Esophagus squamous epithelium (tissue), 5 donors: Measurements from ENCODE around the gene SHOC2. TPM values are rescaled to one million over a fixed set of nuclear protein-coding genes. Genes with fewer than 3 reads are reported as not detected.

Source experiments
- DNase-seq: peaks from one replicate; lab custom pipeline; 2025; lab: John Stamatoyannopoulos, UW
- H3K27ac ChIP-seq, 4 donors: fragments of 200-600 bp; sonication (generic); one replicate each; pipeline ENCODE4 v1.5.1; 2016 to 2019; ENCODE audit warnings: mild to moderate bottlenecking in 1 of 4
- H3K27me3 ChIP-seq, 4 donors: fragments of 200-600 bp; sonication (generic); 1 replicate in 3 of 4; 2 replicates in 1 of 4; pipeline versions ENCODE4 v1.5.1 to v1.6.0; 2017 to 2021; ENCODE audit warnings: antibody characterized with exemption in 1 of 4
- H3K36me3 ChIP-seq, 3 donors: fragments of 200-600 bp; sonication (generic); one replicate each; pipeline ENCODE4 v1.5.1; 2016 to 2019
- H3K4me1 ChIP-seq, 3 donors: fragments of 200-600 bp; sonication (generic); one replicate each; pipeline ENCODE4 v1.5.1; 2017 to 2019
- H3K4me3 ChIP-seq, 4 donors: fragments of 200-600 bp; sonication (generic); 1 replicate in 3 of 4; 2 replicates in 1 of 4; pipeline ENCODE4 v1.5.1; 2016 to 2019; ENCODE audit warnings: mild to moderate bottlenecking in 2 of 4, moderate library complexity in 1 of 4
- H3K9me3 ChIP-seq, 3 donors: fragments of 200-600 bp; sonication (generic); one replicate each; pipeline ENCODE4 v1.5.1; 2016 to 2019
- CTCF ChIP-seq, 6 experiments: fragments of 450-650 bp in 4 of 6; fragments of 200-600 bp in 2 of 6; sonication (generic) in 2 of 6; IDR thresholded peaks; one replicate each; pipeline ENCODE4 v1.5.1; 2016 to 2019; ENCODE audit warnings: antibody characterized with exemption in 6 of 6, mild to moderate bottlenecking in 4 of 6, moderate library complexity in 4 of 6
- POLR2A ChIP-seq, 4 donors: fragments of 450-650 bp; IDR thresholded peaks; one replicate each; pipeline ENCODE4 v1.6.1; 2017; ENCODE audit warnings: antibody characterized with exemption in 4 of 4, mild to moderate bottlenecking in 4 of 4, moderate library complexity in 3 of 4
- WGBS, 2 donors: methylation state at CpG; one replicate each; pipeline ENCODE4 v1.1.5; 2018; 5-methylcytosine and 5-hydroxymethylcytosine counted together
- intact Hi-C: fragments of 100-400 bp; cut with DNase I; formaldehyde crosslinking; loops from one replicate; pipeline ENCODE4 v1.15.0; 2022
- total RNA-seq, 4 donors: library from RNA; depleted of rRNA; stranded (reverse); fragments of >200 nt; gene quantifications; one replicate each; pipeline ENCODE4 v1.1.0, GENCODE V29; 2016
- donor health status: DM: yes; HTN: yes; CAD: no.

The SHOC2 gene
- total RNA-seq, 4 donors from 2014 or later = 24.8 to 59.5 (median 43.0) TPM

- no peak for DNase-seq
- Histone ChIP-seq H3K4me3 (no peak overlapping the region), H3K9me3 (no peaks in the 10 kb centered on the region), H3K36me3 (peaks cover 0 to 13% (median 0%) of the 10 kb centered on the region in 3 donors), H3K27me3 (no peaks in the 10 kb centered on the region), H3K4me1 (peaks cover 0 to 32% (median 0%) of the 10 kb centered on the region in 3 donors), H3K27ac (no peak overlapping the region)
- TF ChIP-seq CTCF (IDR thresholded peaks at IDR 0.05) (no peak), POLR2A (IDR thresholded peaks at IDR 0.05) (no peak)
- intact Hi-C loops = no loop called here
These were observed 45.8 kb downstream of the SHOC2 start for GRCh38 chr10:110965216-110965615.

- no peak overlapping the region for H3K27ac ChIP-seq
- peaks cover 0 to 13% (median 0%) of the 10 kb centered on the region in 3 donors for H3K36me3 ChIP-seq
- peaks cover 0 to 31% (median 0%) of the 10 kb centered on the region in 3 donors for H3K4me1 ChIP-seq
- no peak for DNase-seq
- no peaks in the 10 kb centered on the region for H3K9me3 ChIP-seq
- intact Hi-C loops = no loop called here
- 86 to 91% methylated on average over 1 of the region's 1 CpG for WGBS, 2 donors
- H3K4me3 ChIP-seq = no peak overlapping the region
- TF ChIP-seq CTCF (IDR thresholded peaks at IDR 0.05) (no peak), POLR2A (IDR thresholded peaks at IDR 0.05) (no peak)
- no peaks in the 10 kb centered on the region for H3K27me3 ChIP-seq
These were observed 46.7 kb downstream of the SHOC2 start for GRCh38 chr10:110966146-110966545.

GRCh38 chr10:110967009-110967630, 47.7 kb downstream of the SHOC2 start:
- peaks cover 0 to 23% (median 0%) of the 10 kb centered on the region in 3 donors for H3K4me1 ChIP-seq
- TF ChIP-seq POLR2A (IDR thresholded peaks at IDR 0.05) (no peak), CTCF (IDR thresholded peaks at IDR 0.05) (no peak)
- no peak overlapping the region for H3K4me3 ChIP-seq

GRCh38 chr10:110967645-110968044, 48.2 kb downstream of the SHOC2 start:
- peaks cover 0 to 23% (median 0%) of the 10 kb centered on the region in 3 donors for H3K4me1 ChIP-seq
- H3K36me3 ChIP-seq = peaks cover 0 to 13% (median 0%) of the 10 kb centered on the region in 3 donors
- H3K4me3 ChIP-seq = no peak overlapping the region
- no peak for TF ChIP-seq POLR2A (IDR thresholded peaks at IDR 0.05)
- TF ChIP-seq CTCF (IDR thresholded peaks at IDR 0.05) = no peak
- H3K27me3 ChIP-seq = no peaks in the 10 kb centered on the region
- H3K9me3 ChIP-seq = no peaks in the 10 kb centered on the region
- intact Hi-C loops = no loop called here
- H3K27ac ChIP-seq = no peak overlapping the region
- no peak for DNase-seq
- 0 to 3% methylated on average over 1 of the region's 1 CpG for WGBS, 2 donors

More at GRCh38 chr10:110967009-110967630, 47.7 kb downstream of the SHOC2 start:
- H3K27me3 ChIP-seq = no peaks in the 10 kb centered on the region
- intact Hi-C loops = no loop called here
- no peak overlapping the region for H3K27ac ChIP-seq
- 58 to 73% methylated on average over 3 of the region's 3 CpGs for WGBS, 2 donors
- H3K36me3 ChIP-seq = peaks cover 0 to 13% (median 0%) of the 10 kb centered on the region in 3 donors
- DNase-seq = no peak
- no peaks in the 10 kb centered on the region for H3K9me3 ChIP-seq

GRCh38 chr10:110969183-110969582, 49.8 kb downstream of the SHOC2 start:
- Histone ChIP-seq H3K27ac (no peak overlapping the region), H3K27me3 (no peaks in the 10 kb centered on the region), H3K36me3 (peaks cover 0 to 13% (median 0%) of the 10 kb centered on the region in 3 donors), H3K4me3 (no peak overlapping the region), H3K4me1 (peaks cover 0 to 31% (median 0%) of the 10 kb centered on the region in 3 donors), H3K9me3 (no peaks in the 10 kb centered on the region)
- 63 to 83% methylated on average over 2 of the region's 2 CpGs for WGBS, 2 donors
- TF ChIP-seq CTCF (IDR thresholded peaks at IDR 0.05) = no peak
- no peak for TF ChIP-seq POLR2A (IDR thresholded peaks at IDR 0.05)
- no peak for DNase-seq
- intact Hi-C loops = no loop called here
